NCI-H2196 (cell line): ENCODE measurements around the gene TMIE.
"Not testable (repeated sequence)": the region's sequence is repeated elsewhere in the genome, so short reads cannot be mapped to it uniquely, and the experiment has no call there.

Experiments
- DNase-seq: peaks from one replicate; lab custom pipeline; 2025; ENCODE audit not compliant: unreplicated experiment; lab: John Stamatoyannopoulos, UW

Gene TMIE

DNA sequence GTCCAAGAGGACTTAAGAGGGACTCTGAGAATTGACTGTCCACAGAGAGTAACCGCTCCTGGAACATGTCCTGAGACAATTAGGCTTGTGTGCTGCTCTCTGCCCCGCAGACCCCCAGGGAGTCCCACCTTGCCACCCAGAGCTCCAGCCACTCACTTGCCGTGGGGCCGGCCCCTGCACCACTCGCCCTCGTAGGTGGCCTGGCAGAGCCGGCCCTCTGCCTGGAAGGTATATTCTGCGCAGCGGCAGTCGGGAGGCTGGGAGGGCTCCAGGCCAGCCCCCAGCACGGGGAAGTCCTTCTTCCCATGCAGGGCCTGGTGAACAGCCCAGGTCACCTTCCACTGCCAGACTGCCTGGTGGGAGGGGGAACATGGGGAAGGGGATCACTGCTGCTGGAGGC is 18.2 kb upstream of the TMIE start:
- no peak for DNase-seq

DNA sequence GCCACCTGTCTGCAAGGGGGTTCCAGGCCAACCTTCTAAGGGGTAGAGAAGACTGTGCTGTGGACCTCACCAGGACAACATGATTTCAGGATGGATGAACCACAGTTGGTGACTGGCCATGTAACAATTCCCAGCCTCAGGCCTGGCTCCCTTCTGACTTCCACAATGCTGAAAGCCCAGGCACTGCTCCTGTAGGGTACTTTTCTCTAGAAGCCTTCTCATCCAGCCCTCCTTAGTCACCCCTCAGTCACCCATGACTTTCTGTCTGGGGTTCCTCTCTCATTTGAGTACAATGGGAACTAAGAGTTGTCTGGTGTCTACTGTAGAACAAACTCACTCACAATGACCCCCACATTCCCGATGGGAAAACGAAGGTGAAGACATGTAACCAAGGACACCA is 16.3 kb upstream of the TMIE start:
- DNase-seq = no peak

DNA sequence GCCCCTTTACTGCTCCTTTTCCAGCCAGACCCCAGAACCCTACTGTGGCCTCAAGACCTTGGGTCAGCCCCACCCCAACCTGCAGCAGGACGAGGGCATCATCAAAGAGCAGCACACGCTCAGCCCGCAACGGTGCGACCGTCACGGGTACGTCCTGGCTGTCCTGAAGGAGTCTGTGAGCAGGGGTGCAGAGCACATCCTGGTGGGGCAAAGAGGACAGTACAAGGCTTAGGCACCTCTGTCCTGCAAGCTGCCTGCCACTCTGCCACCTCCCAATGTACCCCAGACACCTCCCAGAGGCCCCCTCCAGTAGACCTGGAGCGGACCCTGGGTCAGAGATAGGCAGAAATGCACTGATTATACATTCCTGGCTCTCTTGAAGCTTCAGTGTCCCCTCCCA is 15.7 kb upstream of the TMIE start:
- DNase-seq = no peak

DNA sequence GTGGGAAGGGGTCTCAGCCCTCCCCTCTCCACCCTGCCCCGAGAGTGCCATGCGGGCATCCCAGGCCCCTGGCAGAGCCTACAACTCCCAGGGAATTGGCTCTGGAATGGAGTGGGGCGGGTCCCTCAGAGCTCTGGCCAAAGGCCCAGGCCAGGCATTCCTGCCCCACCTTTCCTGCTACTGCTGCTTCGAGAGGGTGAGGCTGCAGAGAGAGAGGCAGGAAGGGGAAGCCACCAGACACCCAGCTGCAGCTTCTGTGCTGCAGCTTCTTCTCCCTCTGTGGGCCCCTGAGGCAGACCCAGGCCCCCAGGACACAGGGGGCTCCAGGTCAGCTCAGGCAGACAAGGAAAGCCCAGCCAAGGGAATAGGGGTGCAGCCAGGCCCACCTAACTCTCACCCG is 10.4 kb upstream of the TMIE start:
- no peak for DNase-seq

DNA sequence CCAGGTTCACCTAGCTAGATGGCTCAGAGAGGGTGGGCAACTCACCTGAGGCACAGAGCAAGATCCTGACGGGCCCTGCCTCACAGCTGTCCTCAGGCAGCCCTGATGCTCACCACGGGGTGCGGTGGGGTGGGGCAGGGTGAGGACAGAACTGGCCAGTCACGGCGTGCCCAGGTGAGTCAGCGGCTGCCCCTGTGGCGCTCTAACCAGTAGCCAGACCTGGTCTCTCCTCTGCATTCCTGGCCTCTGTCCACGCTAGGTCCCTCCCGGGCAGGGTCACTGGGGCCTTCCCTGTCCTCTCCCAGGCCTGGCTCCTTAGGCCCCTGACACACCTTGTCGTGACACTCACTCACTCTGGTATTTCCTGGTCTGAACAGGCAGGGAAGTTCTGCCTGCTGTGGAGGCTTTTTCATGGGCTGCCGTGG is 8.6 kb upstream of the TMIE start:
- DNase-seq = no peak

DNA sequence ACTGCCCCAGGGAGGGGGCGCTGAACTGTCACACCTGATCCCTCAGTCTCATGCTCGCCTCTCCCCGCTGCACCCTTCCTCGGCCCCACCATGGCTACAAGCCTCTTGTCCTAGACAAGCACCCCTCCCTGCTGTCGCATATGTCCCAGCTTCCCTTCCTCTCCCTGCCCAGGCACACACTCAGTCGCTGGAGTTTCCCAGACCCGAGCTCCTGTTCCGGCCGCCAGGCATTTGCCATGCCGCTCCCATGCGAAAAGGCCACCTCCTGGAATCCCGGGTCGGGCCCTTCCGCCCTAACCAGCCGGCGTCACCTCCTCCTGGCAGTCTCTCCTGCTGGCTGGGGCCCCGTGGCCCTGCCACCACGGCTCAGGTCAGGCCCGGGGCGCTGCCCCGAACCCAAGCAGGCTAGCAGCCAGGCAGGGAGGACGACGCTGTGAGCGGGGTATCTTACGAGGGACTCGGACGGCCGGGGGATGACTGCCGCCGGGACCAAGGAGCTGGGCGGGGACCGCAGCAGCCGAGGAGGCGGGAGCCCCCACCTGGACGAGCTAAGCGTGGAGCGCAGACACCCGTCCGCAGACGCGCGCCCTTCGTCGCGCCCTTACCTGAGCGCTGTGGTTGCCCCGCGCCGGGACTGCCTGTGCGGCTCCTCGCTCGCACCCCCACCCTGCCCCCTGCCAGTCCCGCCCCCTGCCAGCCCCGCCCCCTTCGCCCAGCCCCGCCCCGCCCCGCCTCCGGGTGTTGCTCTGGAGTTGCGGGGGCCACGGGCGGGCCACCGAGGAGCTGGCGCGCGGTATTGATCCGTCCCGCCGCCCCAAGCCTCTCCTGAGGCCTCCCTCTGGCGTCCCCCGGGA is 7.9 kb upstream of the TMIE start, which contains the start of gene ALS2CL:
ALS2CL (minus strand) TSS at position 642 of the 854 bp plus-strand sequence. CDS start 4,239 bp downstream, outside the sequence.
- no peak for DNase-seq

DNA sequence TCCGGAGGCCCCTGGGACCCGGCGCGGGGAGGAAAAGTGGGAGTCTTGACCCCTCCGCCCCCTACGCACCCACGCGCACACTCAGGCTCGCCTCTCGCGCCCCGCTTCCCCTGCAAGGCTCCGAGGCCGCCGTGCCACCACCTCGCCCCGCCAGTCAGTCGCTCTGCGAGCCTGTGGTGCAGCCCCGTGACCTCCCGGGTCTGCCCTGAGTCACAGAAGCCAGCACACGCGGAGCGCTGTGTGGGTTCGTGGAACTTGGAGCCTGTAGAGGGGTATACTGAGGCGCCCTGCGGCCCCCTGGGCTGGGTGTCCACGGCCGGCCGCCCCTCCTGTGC is 7.3 kb upstream of the TMIE start:
- no peak for DNase-seq

DNA sequence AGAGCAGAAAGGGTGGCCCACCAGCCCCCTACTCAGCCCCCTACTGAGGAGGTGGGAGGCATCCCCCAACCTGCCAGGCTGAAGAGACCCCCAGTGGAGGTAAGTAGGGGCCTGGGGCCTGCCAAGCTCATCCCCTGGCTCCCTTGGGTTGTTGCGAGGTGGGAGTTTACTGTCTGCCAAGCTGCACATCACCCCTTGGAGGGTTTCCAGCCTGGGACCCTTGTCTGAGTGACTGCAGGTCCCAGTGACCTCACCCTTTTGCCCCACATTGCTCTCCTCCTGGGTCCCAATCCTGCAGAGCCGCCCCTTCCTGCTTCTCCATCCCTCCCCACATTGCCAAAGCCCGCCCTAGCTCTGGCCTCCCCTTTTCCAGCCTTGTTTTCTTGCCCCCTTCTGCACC is 6.7 kb upstream of the TMIE start:
- no peak for DNase-seq

DNA sequence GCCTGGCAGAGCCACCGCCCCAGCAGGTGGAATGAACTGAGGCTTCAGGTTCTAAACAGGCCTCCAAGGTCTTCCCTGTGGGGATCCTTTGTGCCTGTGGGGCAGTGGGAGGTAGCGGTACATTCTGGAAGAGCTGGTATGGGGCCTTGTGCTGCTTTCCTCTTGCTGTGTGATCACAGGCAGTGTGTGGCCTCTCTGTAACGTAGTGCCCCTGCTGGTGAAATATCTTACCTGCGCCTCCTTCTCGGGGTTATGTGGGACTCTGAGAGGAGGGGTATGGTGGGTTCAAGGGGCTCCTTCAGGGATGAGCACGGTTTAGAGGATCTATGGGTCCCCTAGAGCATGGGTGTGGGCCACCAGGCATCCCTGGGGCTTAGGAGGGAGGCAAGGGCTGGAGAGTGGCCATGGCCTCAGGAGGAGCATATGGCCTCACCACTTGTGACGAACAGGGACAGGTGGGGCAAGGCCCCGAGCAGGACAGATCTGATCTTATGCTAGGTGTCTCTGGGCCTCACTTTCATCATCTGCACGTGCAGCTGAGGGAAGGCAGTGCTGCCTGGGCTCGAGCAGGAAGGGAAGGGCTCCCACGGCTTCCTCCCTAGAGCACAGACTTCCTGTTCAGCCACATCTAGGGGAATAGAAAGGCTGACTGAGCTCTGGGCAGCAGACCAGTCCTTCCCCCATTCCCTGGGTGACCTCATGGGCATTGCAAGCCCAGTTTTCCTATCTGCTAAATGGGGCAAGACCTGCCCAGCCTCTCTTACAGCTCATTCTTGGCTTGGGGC is 5.8 kb upstream of the TMIE start:
- no peak for DNase-seq

DNA sequence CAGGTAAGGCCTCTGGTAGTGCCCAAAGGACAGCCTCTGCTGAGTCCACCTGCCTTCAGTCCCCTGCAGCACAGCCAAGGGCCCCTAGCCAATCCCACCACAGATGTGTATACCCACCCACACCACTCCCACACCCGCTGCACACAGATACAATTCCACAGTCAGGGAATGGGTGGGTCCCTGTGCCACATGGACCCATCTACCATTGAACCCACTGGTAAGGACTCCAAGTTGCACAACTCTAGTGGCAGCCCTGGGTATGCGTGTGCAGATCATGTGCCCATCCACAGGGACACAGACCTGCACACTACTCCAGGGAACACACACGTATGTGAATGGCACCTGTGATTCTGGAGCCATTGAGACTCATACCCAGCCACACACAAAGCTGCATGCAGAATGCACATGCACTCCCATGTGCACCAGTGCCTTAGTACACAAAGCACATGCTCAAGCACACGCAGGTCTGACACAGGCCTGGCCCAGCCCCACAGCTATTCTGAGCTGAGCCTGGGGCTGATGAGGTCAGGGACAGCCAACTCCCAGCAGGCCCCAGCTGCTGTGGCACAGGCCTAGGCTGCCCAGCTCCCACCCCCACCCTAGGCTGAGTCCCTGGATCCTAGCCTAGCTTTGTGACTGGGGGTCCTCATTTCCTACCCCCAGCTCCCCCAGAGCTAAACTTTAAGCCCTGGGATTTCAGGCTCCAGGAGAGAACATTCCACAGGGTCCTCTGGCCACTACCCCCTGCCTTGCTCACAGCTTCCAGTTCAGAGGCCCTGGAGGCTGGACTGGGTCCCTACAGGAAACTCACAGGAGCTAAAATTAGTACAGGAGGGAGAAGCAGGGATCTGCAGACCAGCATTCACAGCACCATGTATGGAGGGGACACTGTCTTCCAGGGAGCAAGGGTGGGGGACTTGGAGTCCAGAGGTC is 5.0 kb upstream of the TMIE start:
- no peak for DNase-seq

DNA sequence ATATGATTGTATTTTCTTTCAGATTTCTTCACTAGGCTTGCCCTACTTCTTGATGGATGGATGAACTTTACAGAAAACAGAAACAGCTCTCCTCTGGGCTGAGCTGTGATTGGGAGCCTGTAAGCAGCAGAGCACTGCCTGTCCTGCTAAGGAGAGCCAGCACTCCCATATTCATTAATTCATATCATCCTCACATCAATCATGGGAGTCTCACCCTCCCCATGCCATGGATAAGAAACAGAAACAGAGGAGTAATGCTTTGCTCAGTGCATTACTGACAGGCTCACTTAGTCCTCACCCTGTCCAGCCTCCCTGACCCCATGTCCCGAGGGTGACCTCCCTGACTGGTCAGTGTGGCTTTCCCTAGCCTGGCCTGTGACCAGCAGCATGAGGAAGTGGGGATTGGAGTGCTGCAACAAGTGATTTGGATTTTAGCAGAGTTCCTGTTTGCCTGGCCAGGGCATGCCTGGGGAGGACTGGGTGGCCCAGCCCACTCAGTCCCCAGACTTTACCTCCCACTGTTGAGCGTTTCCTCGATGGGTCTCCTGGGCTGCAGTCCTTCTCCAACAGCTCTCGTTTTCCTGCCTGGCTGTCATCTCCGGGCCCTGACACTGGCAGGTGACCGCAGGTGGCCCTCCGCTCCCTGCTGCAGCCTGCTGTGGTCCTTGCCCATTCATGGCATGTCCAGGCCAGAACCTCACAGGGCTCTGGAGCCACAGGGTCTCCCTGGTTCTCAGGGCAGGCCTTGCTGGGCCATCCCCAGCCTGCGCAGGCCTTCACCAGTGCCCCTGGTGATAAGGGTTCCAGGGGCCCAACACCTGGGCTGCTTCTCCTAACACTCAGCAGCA is 1.3 kb upstream of the TMIE start:
- no peak for DNase-seq

DNA sequence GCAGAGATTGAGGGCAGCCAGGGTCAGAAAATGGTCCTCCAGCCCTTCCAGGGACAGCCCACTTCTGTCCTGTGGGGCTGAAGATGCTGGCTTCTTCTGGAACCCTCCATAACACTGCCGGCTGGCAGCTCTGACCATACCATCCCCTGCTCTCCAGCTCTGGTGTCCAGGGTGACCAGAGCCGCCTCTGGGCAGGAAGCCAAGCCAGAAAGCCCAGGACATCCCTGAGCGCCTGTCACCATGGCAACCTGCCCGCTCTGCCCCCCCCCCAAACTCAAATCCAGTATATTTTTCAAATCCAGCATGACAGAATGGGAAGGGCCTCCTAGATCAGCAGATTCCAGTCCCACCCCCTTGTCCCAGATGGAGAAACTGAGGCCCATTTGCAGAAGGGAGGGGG is 420 bp upstream of the TMIE start:
- DNase-seq = peak; percentile 49

DNA sequence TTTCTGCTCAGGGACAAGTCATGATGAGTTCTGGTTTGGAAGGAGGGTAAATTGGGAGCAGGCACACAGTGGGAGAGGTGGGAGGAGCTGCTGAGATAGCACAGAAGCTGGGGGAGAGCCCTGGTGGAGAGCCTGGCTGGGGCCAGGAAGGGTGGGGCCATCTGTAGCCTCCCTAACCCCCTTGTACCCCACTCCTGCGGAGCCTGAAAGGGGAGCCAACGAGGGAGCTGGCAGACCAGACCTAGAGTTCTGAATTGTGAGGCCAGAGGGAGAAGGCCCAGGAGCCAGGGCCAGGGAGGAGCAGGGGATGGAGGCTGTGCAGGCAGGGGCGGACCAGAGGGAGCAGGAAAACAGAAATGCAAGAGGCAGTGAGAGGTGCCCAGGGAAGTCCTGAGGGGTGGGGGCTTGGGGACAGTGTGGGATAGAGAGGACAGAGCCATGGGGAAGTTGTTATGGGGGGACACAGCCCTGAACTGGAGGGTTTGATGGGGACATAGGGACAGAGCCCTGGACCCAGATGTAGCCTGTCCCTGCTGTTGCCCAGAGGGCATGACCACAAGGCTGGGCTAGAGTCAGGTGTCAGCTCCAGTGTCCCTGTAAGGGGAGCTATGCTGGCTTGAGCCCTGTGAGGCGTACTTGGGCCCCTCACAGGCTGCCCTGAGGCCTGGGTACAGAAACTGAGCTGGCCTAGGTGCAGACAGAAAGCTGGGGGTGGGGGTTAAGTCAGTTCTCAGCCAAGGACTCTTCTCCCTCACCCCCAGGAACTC is 1.2 kb downstream of the TMIE start:
- DNase-seq = no peak

DNA sequence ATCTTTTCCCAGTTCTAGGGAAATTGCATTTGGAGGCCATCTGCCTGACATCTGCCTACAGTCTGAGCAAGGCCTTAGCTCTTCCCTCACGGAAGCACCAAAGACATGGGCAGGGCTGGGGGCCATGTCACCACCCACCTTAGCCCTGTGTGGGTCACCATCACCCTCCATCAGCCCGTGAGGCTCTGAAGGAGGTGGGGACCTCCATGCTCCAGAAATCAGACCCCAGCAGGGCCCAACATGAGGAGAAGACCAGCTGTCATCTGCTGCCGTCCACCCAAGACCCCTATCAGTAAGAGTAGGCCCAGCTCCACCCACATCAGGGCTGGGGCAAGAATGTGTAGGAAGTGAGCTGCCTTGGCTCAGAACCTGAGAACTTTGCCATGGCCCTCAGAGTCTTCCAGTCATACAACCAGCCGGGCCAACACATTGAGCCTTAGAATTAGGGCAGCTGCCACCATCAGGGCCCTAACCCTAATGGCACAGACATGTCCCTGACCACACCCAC is 1.9 kb downstream of the TMIE start:
- no peak for DNase-seq

DNA sequence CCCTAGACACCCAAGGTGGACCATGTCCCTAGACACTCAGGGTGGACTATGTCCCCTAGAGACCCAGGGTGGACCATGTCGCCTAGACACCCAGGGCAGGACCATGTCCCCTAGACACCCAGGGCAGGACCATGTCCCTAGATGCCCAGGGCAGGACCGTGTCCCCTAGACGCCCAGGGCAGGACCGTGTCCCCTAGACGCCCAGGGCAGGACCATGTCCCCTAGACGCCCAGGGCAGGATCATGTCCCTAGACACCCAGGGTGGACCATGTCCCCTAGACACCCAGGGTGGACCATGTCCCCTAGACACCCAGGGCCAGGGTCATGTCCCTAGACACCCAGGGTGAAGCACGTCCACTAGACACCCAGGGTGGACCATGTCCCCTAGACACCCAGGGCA is 3.2 kb downstream of the TMIE start:
- DNase-seq = not testable (repeated sequence)

DNA sequence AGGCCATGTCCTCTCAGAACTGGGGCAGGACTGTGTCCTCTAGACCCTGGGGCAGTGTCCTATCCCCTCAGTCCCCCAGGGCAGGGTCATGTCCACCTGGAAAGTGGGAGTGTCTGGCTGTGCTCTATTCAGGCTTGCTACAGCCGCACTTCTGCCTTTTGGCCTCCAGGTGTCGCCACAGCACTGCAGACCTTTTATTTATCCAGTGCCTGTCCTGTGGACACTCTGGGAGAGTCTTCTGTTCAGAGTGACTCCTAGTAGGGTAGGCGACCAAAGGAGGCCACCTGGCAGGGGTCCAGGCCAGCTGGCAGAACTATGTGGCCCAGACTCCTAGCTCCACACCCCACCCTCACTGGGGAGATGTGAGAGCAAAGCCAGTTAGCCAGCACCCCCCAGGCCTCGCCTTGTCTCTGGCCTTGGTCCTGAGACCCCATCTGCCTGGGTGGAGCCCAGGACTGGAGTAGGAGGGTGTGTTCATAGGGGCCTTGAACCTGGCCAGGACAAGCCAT is 3.9 kb downstream of the TMIE start:
- DNase-seq = peak; percentile 48

DNA sequence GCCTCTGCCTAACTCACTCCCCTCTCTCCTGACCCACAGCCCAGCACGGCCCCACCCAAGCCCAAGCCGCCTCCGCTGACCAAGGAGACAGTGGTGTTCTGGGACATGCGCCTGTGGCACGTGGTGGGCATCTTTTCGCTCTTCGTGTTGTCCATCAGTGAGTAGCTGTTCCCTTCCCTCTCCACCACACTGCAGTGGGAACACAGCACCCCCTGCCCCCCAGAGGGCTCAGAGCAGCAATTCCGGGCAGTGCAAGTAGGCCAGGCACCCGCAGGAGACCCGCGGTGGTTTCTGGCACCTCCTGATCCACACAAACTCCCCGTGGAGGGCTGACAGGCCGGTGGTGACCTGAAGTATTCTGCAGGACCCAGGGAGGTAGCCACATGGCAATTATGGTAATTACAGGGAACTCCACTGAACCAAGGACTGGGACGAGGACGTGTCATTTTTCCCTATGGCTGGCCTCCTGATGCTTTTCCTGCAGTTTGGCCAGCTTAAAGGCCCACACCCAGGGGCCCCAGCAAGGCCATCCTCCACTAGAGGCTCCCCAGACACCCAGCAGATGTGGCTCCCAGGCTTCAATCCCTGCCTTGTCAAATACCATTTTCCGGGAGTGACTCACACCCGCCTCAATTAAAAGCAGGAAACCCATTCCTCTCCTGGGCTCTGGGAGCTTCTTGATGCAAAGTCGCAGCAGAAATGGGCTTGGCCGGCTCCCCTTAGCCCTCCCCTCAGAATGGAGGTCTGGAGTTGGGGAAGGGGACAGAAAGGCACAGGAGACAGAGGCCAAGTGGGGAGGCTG is 4.8 kb downstream of the TMIE start:
- DNase-seq = no peak
